Upper lobe of left lung (tissue), 4 donors: ENCODE data around the gene SLC19A1.

Experiments
- CTCF ChIP-seq, 6 experiments: fragments of 450-650 bp in 4 of 6; fragments of 200-600 bp in 2 of 6; sonication (generic) in 2 of 6; IDR thresholded peaks; one replicate each; pipeline ENCODE4 v1.5.1; 2016 to 2019; ENCODE audit warnings: antibody characterized with exemption in 6 of 6
- POLR2A ChIP-seq, 4 donors: fragments of 450-650 bp; IDR thresholded peaks; one replicate each; pipeline ENCODE4 v1.5.1; 2016 to 2017; ENCODE audit warnings: antibody characterized with exemption in 4 of 4, mild to moderate bottlenecking in 2 of 4

GRCh38 chr21:45576838-45577737 is 34.8 kb upstream of the SLC19A1 start:
- TF ChIP-seq POLR2A (IDR thresholded peaks at IDR 0.05) (no peak), CTCF (IDR thresholded peaks at IDR 0.05) (no peak)
